B cell (primary cell): Measurements from ENCODE around the gene CIBAR2. TPM values are rescaled to one million over a fixed set of nuclear protein-coding genes. Genes with fewer than 3 reads are reported as not detected.

Source experiments
- ATAC-seq: fragments of 200-7000 bp; cut with Tn5 transposase; one replicate; pipeline ENCODE4 v1.10.0; 2021; ENCODE audit warnings: low read depth, mild to moderate bottlenecking, moderate number of reproducible peaks, moderate library complexity
- CTCF ChIA-PET: fragments of 350-600 bp; sonication (Branson Sonifier 250); formaldehyde crosslinking; loops from one replicate; lab custom pipeline; 2021; ENCODE audit warnings: antibody characterized with exemption, inconsistent platforms; lab: Charles Lee
- POLR2A ChIA-PET: fragments of 350-600 bp; sonication (Branson Sonifier 250); formaldehyde crosslinking; loops from one replicate; lab custom pipeline; 2021; ENCODE audit warnings: antibody characterized with exemption; lab: Charles Lee
- DNase-seq: peaks from one replicate; pipeline ENCODE4 v3.0.0; 2013
- H2AFZ ChIP-seq: 2 replicates; pipeline ENCODE4 v1.6.1; 2012; ENCODE audit warnings: mild to moderate bottlenecking, low read depth, low read length; ENCODE audit not compliant: insufficient read depth, poor library complexity, severe bottlenecking
- H3K27ac ChIP-seq, 2 donors: 1 replicate in 1 of 2; 2 replicates in 1 of 2; pipeline ENCODE4 v1.5.1; 2012 to 2013; ENCODE audit warnings: low read length in 2 of 2, mild to moderate bottlenecking in 2 of 2, moderate library complexity in 1 of 2
- H3K27me3 ChIP-seq, 4 experiments: fragments of 200-600 bp in 1 of 4; sonication (generic) in 1 of 4; replicated peaks in 1 of 4; 1 replicate in 2 of 4; 2 replicates in 2 of 4; pipeline versions ENCODE4 v1.6.1 to v1.7.0; 2013 to 2016; ENCODE audit warnings: low read length in 3 of 4, mild to moderate bottlenecking in 2 of 4, mixed read lengths in 1 of 4, moderate library complexity in 1 of 4; ENCODE audit not compliant: insufficient read depth in 4 of 4, control insufficient read depth in 3 of 4; ENCODE audit errors: control extremely low read depth in 1 of 4
- H3K36me3 ChIP-seq, 2 experiments: replicated peaks in 1 of 2; 1 replicate in 1 of 2; 2 replicates in 1 of 2; pipeline versions ENCODE4 v1.6.1 to v1.7.1; 2013; ENCODE audit warnings: low read length in 1 of 2; ENCODE audit not compliant: insufficient read depth in 2 of 2, control insufficient read depth in 1 of 2; ENCODE audit errors: control extremely low read depth in 1 of 2, extremely low read depth in 1 of 2
- H3K4me1 ChIP-seq, 2 donors: fragments of 200-600 bp in 1 of 2; sonication (generic) in 1 of 2; 1 replicate in 1 of 2; 2 replicates in 1 of 2; pipeline versions ENCODE4 v1.5.1 to v1.6.1; 2013 to 2017; ENCODE audit warnings: low read length in 2 of 2; ENCODE audit not compliant: control insufficient read depth in 2 of 2, insufficient read depth in 2 of 2
- H3K4me2 ChIP-seq: replicated peaks from 2 replicates; pipeline ENCODE3; 2012; ENCODE audit warnings: mild to moderate bottlenecking, low read depth, low read length; ENCODE audit not compliant: poor library complexity, severe bottlenecking
- H3K4me3 ChIP-seq, 5 experiments: fragments of 200-600 bp in 1 of 5; sonication (generic) in 1 of 5; 1 replicate in 3 of 5; 2 replicates in 2 of 5; pipeline versions ENCODE4 v1.5.1 to v1.7.0; 2011 to 2016; ENCODE audit warnings: low read length in 4 of 5, mild to moderate bottlenecking in 4 of 5, low read depth in 2 of 5, control low read depth in 1 of 5, moderate library complexity in 1 of 5; ENCODE audit not compliant: insufficient read depth in 1 of 5; ENCODE audit errors: control extremely low read depth in 1 of 5, extremely low read depth in 1 of 5
- H3K79me2 ChIP-seq: fragments of 200-600 bp; sonication (generic); one replicate; pipeline ENCODE4 v1.6.0; 2016; ENCODE audit warnings: low read length; ENCODE audit not compliant: control insufficient read depth, insufficient read depth
- H3K9ac ChIP-seq: fragments of 200-600 bp; sonication (generic); 2 replicates; pipeline ENCODE4 v1.6.1; 2017; ENCODE audit warnings: mild to moderate bottlenecking, low read length, moderate library complexity
- H3K9me3 ChIP-seq, 3 donors: one replicate each; pipeline versions ENCODE4 v1.6.1 to v1.7.1; 2013; ENCODE audit warnings: low read length in 2 of 3; ENCODE audit not compliant: control insufficient read depth in 2 of 3, insufficient read depth in 1 of 3; ENCODE audit errors: control extremely low read depth in 1 of 3
- H4K20me1 ChIP-seq: 2 replicates; pipeline ENCODE4 v1.6.0; 2012; ENCODE audit warnings: mild to moderate bottlenecking, low read length; ENCODE audit not compliant: insufficient read depth, control insufficient read depth, poor library complexity, severe bottlenecking
- H3K27ac Mint-ChIP-seq: one replicate; pipeline ENCODE4 v1.8.0; 2021; ENCODE audit warnings: mixed read lengths
- H3K27me3 Mint-ChIP-seq: one replicate; pipeline ENCODE4 v1.8.0; 2021; ENCODE audit warnings: mixed read lengths
- H3K4me1 Mint-ChIP-seq: one replicate; pipeline ENCODE4 v1.8.0; 2021; ENCODE audit warnings: mixed read lengths
- H3K4me3 Mint-ChIP-seq: one replicate; pipeline ENCODE4 v1.8.0; 2021; ENCODE audit warnings: mixed read lengths
- H3K9me3 Mint-ChIP-seq: one replicate; pipeline ENCODE4 v1.8.0; 2022; ENCODE audit warnings: mixed read lengths; ENCODE audit not compliant: insufficient read depth
- CTCF ChIP-seq: fragments of 200-600 bp; IDR thresholded peaks from one replicate; pipeline ENCODE4 v1.8.0; 2022; ENCODE audit warnings: antibody characterized with exemption, mild to moderate bottlenecking
- EZH2 ChIP-seq: IDR thresholded peaks from 2 replicates; pipeline ENCODE4 v1.6.1; 2012; ENCODE audit warnings: borderline replicate concordance, low read depth, mild to moderate bottlenecking, moderate library complexity, low read length; ENCODE audit not compliant: insufficient read depth, poor library complexity, severe bottlenecking
- WGBS: methylation state at CpG from one replicate; pipeline ENCODE4 v1.1.5; 2013; ENCODE audit warnings: missing lambda C conversion rate; ENCODE audit not compliant: insufficient coverage; 5-methylcytosine and 5-hydroxymethylcytosine counted together
- intact Hi-C: fragments of 100-400 bp; cut with micrococcal nuclease; formaldehyde crosslinking; loops from one replicate; pipeline ENCODE4 v1.10.0; 2022
- polyA plus RNA-seq: library from polyadenylated mRNA; depleted of rRNA; stranded (reverse); fragments of >200 nt; gene quantifications from 2 replicates; pipeline ENCODE4 v1.2.3, GENCODE V29; 2012
- total RNA-seq, 2 donors: library from RNA; stranded (reverse); fragments of 120-200 nt in 1 of 2; gene quantifications; 1 replicate in 1 of 2; 2 replicates in 1 of 2; pipeline versions ENCODE4 v1.2.3 to v1.2.4, GENCODE V29; 2013 to 2022

Gene CIBAR2
- total and polyA plus RNA-seq, 2 donors (not counting 1 experiment from before 2014, with no cell fraction given): not detected

- no peak for ATAC-seq
- CTCF ChIA-PET: interaction anchor here (1.3 to 2.3 kb wide), 2 partner anchors 11 to 1392 kb away, joined by 3 to 9 read pairs; no protein-coding TSS in a partner anchor
- H3K4me2 ChIP-seq: no peak overlapping the region
These were observed 13.5 kb upstream of the CIBAR2 start for GRCh38 chr16:85125570-85126393.

More at GRCh38 chr16:85125570-85126393, 13.5 kb upstream of the CIBAR2 start:
- Mint-ChIP-seq H3K4me3 (no peak overlapping the region), H3K27ac (no peak overlapping the region), H3K9me3 (no peaks in the 10 kb centered on the region), H3K4me1 (no peaks in the 10 kb centered on the region), H3K27me3 (no peaks in the 10 kb centered on the region)
- Histone ChIP-seq H3K79me2 (no peaks in the 10 kb centered on the region), H3K4me1 (no peaks in the 10 kb centered on the region), H3K36me3 (no peaks in the 10 kb centered on the region), H3K27ac (no peak overlapping the region), H4K20me1 (no peaks in the 10 kb centered on the region), H3K4me3 (no peak overlapping the region), H3K9ac (no peak overlapping the region), H3K27me3 (peaks cover 0 to 3% (median 0%) of the 10 kb centered on the region in 4 experiments), H3K9me3 (no peaks in the 10 kb centered on the region), H2AFZ (no peak overlapping the region)
- intact Hi-C loops: no loop called here
- TF ChIP-seq CTCF: no peak
- TF ChIP-seq EZH2: no peak
- 92% methylated on average over 14 of the region's 16 CpGs for WGBS
- DNase-seq: no peak
- POLR2A ChIA-PET: no interaction called here
